ENCODE results near the gene FBXO7.

FBXO7 gene

DNA sequence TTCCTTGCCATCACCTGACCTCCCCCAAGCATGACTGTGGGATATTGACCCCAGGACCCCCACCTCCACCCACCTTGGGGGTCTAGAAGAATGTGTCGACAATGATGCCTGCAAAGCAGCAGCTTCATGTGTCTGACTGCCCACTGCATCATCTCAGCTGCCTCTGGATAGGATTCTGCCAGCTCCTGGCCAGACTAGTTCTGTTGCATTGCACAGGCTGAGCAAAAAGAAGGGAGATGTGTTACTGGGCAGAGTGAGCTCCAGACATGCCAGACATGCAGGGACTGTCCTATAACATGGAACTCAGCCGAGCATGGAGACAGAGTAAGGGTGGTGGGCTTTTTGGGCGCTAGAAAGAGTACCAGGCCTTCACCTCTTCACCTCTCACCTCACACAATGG is 36.7 kb downstream of the FBXO7 start:
- ATAC-seq (no peak), DNase-seq (no peak)
- no peak overlapping the region for H3K4me3 Mint-ChIP-seq
- H3K27me3 Mint-ChIP-seq: no peaks in the 10 kb centered on the region
- no peaks in the 10 kb centered on the region for H3K9me3 Mint-ChIP-seq
- no peaks in the 10 kb centered on the region for H3K36me3 Mint-ChIP-seq (ENCODE audit: low read depth)
- no peak overlapping the region for H3K27ac Mint-ChIP-seq
- H3K4me1 Mint-ChIP-seq: no peaks in the 10 kb centered on the region

DNA sequence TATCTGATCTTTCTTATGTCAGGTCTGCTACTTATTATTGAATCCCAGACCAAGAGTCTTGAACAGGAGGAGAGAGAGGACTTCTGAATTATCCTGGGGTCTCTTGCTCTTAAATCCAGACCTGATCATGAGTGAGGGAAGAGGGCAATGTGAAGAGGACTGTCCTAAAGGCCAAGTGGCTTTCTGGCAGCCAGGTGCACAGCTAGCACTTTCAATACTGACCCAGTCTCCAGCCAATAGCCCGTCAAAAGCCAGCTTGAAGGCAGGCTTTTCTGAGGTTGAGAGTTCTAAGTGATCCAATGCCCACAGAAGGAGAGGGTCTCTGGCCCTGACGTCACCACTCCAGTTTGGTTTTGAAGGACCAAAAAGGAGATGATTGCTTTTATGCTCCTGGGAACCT is 37.2 kb downstream of the FBXO7 start:
- no peaks in the 10 kb centered on the region for H3K4me1 Mint-ChIP-seq
- no peak overlapping the region for H3K27ac Mint-ChIP-seq
- DNase-seq (no peak), ATAC-seq (no peak)
- no peaks in the 10 kb centered on the region for H3K27me3 Mint-ChIP-seq
- no peaks in the 10 kb centered on the region for H3K36me3 Mint-ChIP-seq (ENCODE audit: low read depth)
- no peaks in the 10 kb centered on the region for H3K9me3 Mint-ChIP-seq
- H3K4me3 Mint-ChIP-seq: no peak overlapping the region

DNA sequence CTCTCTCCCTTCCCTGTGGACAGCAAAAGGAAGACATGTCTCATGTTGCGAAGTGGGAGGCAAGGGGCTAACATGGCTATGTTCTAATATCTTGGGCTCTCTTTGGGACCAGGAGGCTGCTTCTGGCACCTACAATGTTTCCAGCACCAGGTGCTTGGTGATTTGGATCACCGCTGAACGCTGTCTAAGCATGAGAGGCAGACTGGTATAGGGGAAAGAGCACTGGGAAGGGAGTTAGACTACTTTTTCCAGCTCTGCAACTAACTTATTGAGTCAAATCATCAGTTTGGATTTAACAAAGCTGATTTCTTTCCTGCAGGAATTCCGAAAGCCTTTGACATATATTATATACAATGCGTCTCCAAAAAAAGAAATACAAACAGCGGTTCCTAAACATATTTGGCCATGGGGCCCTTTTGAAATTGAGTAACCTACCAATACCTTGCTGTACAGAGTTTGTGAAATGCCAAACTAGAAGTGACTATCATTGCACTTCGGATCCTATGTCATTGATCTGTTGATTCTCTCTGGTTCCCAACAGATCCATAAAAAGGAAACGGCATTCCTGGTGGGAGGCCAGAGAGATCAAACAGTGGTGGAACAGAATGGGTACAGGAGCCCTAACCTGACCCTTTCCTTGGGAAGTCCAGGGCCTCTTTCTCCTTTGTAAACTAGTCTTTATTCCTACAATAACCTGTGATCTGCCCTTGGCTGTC is 37.8 kb downstream of the FBXO7 start:
- Mint-ChIP-seq H3K27me3 (no peaks in the 10 kb centered on the region), H3K27ac (no peak overlapping the region), H3K9me3 (no peaks in the 10 kb centered on the region), H3K36me3 (ENCODE audit: low read depth) (no peaks in the 10 kb centered on the region), H3K4me3 (no peak overlapping the region), H3K4me1 (no peaks in the 10 kb centered on the region)
- no peak for ATAC-seq
- DNase-seq: no peak

DNA sequence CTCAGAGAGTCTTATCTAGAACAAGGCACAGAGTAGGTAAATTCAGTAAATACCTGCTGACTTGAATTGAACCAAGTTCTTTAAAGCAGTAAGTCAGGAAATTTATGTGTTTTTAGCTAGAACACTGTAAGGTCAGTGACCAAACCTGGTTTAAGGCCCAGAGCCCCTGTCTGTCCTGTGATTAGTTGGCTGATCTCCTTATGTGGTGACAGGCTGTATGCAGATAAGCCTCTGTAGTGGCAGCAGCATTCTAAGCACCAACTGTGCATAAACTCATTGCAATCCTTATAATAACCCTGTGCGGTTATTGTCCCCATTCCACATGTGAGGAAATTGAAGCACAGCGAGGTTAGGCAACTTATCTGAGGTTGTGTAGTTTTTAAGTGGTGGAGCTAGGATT is 40.5 kb downstream of the FBXO7 start:
- Mint-ChIP-seq H3K27me3 (no peaks in the 10 kb centered on the region), H3K4me3 (no peak overlapping the region), H3K4me1 (no peaks in the 10 kb centered on the region), H3K9me3 (no peaks in the 10 kb centered on the region), H3K36me3 (ENCODE audit: low read depth) (no peaks in the 10 kb centered on the region), H3K27ac (no peak overlapping the region)
- DNase-seq (no peak), ATAC-seq (no peak)

DNA sequence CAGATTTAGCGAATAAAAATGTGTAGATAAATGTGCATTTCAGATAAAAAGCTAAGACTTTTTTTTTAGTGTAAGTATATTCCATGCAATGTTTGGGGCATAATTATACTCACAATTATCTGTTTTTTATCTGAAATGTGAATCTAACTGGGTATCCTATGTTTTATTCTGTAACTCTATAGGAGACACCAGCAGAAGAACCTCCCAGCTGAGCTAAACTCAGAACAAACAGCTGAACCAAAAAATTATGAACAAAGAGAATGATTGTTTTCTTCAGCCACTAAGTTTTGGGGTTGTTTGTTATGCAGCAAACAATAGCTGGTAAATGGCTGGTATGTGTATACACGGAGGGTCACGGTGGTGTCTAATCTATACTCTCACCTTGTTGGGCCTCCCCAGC is 42.9 kb downstream of the FBXO7 start:
- no peak for ATAC-seq
- DNase-seq: no peak
- no peaks in the 10 kb centered on the region for H3K9me3 Mint-ChIP-seq
- no peaks in the 10 kb centered on the region for H3K36me3 Mint-ChIP-seq (ENCODE audit: low read depth)
- H3K27ac Mint-ChIP-seq: no peak overlapping the region
- H3K4me3 Mint-ChIP-seq: no peak overlapping the region
- no peaks in the 10 kb centered on the region for H3K4me1 Mint-ChIP-seq
- H3K27me3 Mint-ChIP-seq: no peaks in the 10 kb centered on the region

DNA sequence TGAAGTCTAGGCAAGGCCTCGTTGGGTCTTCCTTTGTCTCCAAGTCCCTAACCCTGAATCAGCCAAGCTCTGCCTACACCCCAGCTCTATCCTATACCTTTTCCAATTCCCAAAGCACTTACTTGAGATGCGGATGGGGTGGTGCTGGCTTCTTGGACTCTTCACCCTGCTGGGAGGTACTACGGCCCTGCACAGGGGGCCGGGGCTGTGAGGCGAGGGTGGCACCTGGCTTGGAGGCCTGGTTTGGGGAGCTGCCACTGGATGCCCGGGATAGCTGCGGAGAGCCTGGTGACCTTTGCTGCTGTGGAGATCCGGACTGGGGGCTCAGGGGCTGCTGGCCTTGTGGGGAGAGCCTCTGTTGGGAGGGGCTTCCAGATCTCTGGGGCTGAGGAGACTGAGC is 43.3 kb downstream of the FBXO7 start:
- DNase-seq: no peak
- Mint-ChIP-seq H3K9me3 (no peaks in the 10 kb centered on the region), H3K27me3 (no peaks in the 10 kb centered on the region), H3K36me3 (ENCODE audit: low read depth) (no peaks in the 10 kb centered on the region), H3K27ac (no peak overlapping the region), H3K4me3 (no peak overlapping the region), H3K4me1 (no peaks in the 10 kb centered on the region)
- no peak for ATAC-seq

DNA sequence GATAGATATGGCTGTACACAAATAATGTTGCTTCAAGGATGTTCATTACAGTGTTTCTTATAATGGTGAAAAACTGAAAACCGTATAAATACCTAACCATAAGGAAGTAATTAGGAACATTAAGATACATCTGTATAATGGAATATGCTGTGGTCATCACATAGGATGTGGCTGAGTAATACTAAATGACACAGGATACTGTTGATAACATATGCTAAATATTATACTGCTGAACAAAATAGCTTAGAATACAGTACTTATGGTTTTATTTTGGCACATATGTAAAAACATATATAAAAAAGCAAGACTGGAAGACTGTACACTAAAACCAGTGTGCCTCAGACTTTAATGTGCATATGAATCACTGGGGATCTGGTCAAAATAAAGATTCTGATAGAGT is 43.8 kb downstream of the FBXO7 start:
- H3K9me3 Mint-ChIP-seq: no peaks in the 10 kb centered on the region
- H3K27ac Mint-ChIP-seq: no peak overlapping the region
- no peaks in the 10 kb centered on the region for H3K4me1 Mint-ChIP-seq
- H3K27me3 Mint-ChIP-seq: no peaks in the 10 kb centered on the region
- no peaks in the 10 kb centered on the region for H3K36me3 Mint-ChIP-seq (ENCODE audit: low read depth)
- no peak for ATAC-seq
- no peak overlapping the region for H3K4me3 Mint-ChIP-seq
- no peak for DNase-seq

DNA sequence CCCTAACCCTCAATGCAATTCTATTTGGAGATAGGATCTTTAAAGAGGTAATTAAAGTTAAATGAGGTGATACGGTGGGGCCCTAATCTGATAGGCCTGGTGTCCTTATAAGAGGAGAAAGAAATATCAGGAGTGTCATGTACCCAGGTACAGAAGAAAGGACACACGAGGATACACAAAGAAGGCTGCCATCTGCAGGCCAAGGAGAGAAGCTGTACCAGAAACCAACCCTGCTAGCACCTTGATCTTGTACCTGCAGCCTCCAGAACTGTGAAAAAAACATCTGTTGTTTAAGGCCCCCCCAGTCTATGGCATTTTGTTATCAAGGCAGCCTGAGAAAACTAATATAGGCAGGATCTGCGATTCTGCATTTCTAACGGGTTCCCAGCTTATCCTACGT is 44.2 kb downstream of the FBXO7 start:
- ATAC-seq: no peak
- Mint-ChIP-seq H3K27me3 (no peaks in the 10 kb centered on the region), H3K4me1 (no peaks in the 10 kb centered on the region)

DNA sequence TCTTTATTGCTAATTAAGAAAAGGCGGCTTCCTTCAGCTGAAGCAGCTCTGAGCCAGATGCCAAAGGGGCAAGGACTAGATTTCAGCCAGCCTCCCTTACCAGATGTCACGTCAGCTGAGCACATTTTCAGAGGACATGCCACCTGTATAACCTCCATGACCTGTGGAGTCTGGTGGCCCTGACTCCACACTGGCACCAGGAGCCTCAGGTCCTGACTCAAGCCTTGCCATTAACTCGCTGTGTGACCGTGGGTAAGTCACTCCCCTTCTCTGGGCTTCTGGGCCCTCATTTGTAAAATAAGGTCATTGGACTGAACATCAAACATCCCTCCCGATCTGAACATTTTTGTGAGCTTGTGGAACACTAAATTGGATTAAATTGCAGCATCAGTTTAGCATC is 46.0 kb downstream of the FBXO7 start:
- DNase-seq (no peak), ATAC-seq (no peak)
- Mint-ChIP-seq H3K4me3 (no peak overlapping the region), H3K27me3 (no peaks in the 10 kb centered on the region), H3K4me1 (no peaks in the 10 kb centered on the region), H3K36me3 (ENCODE audit: low read depth) (no peaks in the 10 kb centered on the region), H3K9me3 (no peaks in the 10 kb centered on the region), H3K27ac (no peak overlapping the region)

More for the DNA sequence above, 44.2 kb downstream of the FBXO7 start:
- H3K4me3 Mint-ChIP-seq: no peak overlapping the region
- no peak for DNase-seq
- no peaks in the 10 kb centered on the region for H3K9me3 Mint-ChIP-seq
- no peak overlapping the region for H3K27ac Mint-ChIP-seq
- H3K36me3 Mint-ChIP-seq (ENCODE audit: low read depth): no peaks in the 10 kb centered on the region

DNA sequence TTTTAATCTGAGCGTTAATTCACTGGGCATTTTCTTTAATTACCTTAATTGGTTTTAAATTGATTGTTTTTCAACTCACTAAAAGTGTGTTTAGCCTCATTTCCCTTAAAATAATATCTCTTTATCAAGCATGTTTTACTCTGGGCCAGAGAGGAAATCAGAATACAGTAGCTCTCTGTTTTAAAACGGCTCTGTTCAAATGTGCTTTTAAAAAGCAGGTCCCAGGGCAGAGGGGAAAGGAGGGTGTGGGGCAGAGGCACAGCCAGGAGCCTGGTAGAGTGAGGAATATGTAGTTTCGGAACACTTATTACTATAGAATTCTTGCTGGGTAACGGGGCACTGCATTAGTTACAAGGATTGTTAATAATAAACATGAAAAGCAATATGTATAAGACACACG is 47.6 kb downstream of the FBXO7 start:
- ATAC-seq (no peak), DNase-seq (no peak)
- H3K4me1 Mint-ChIP-seq: no peaks in the 10 kb centered on the region
- H3K9me3 Mint-ChIP-seq: no peaks in the 10 kb centered on the region
- H3K27me3 Mint-ChIP-seq: no peaks in the 10 kb centered on the region
- H3K36me3 Mint-ChIP-seq (ENCODE audit: low read depth): no peaks in the 10 kb centered on the region
- H3K4me3 Mint-ChIP-seq: no peak overlapping the region
- no peak overlapping the region for H3K27ac Mint-ChIP-seq

DNA sequence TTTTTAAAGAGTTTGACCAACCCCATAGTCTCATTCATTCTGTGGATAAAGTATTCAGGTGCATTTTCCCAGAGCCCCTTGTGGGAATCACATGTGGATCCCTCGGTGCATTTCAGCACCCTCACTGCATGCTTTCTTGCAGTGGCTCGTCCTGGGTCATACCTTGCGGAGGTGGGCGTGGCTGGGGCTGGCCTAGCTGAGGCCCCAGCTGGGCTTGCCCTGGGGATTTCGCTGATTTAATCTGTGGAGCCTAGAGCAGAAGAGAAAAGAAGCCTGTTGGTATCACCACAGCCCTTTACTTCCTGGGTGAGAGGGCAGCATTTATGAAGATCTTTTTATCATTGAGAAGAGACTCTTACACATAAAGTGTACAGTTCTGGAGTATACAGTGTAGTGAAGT is 53.1 kb downstream of the FBXO7 start:
- no peaks in the 10 kb centered on the region for H3K9me3 Mint-ChIP-seq
- H3K4me1 Mint-ChIP-seq: no peaks in the 10 kb centered on the region
- no peak overlapping the region for H3K27ac Mint-ChIP-seq
- no peaks in the 10 kb centered on the region for H3K36me3 Mint-ChIP-seq (ENCODE audit: low read depth)
- DNase-seq (no peak), ATAC-seq (no peak)
- H3K4me3 Mint-ChIP-seq: no peak overlapping the region
- H3K27me3 Mint-ChIP-seq: peaks cover 5% of the 10 kb centered on the region

DNA sequence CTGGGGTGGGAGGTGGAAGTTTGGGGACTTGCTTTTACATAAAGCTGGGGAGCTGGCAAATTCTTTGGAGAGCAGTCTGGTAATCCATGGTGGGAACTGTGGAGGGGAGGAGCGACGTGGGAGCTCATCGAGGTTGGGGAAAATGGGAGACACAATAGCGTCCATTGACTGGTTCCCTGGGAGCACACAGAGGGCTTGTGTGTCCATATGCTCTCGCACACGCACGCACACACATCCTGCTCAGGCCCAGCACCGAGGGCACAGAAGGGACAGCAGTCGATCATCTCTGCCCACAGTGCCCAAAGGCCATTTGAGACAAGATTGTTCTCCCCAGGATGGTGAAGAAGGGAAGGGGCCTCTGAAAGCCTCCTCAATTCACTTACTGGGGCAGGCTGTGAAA is 53.7 kb downstream of the FBXO7 start:
- ATAC-seq: no peak
- no peaks in the 10 kb centered on the region for H3K36me3 Mint-ChIP-seq (ENCODE audit: low read depth)
- no peak for DNase-seq
- no peaks in the 10 kb centered on the region for H3K9me3 Mint-ChIP-seq
- H3K27me3 Mint-ChIP-seq: peaks cover 5% of the 10 kb centered on the region
- H3K4me1 Mint-ChIP-seq: no peaks in the 10 kb centered on the region
- H3K4me3 Mint-ChIP-seq: no peak overlapping the region
- no peak overlapping the region for H3K27ac Mint-ChIP-seq

DNA sequence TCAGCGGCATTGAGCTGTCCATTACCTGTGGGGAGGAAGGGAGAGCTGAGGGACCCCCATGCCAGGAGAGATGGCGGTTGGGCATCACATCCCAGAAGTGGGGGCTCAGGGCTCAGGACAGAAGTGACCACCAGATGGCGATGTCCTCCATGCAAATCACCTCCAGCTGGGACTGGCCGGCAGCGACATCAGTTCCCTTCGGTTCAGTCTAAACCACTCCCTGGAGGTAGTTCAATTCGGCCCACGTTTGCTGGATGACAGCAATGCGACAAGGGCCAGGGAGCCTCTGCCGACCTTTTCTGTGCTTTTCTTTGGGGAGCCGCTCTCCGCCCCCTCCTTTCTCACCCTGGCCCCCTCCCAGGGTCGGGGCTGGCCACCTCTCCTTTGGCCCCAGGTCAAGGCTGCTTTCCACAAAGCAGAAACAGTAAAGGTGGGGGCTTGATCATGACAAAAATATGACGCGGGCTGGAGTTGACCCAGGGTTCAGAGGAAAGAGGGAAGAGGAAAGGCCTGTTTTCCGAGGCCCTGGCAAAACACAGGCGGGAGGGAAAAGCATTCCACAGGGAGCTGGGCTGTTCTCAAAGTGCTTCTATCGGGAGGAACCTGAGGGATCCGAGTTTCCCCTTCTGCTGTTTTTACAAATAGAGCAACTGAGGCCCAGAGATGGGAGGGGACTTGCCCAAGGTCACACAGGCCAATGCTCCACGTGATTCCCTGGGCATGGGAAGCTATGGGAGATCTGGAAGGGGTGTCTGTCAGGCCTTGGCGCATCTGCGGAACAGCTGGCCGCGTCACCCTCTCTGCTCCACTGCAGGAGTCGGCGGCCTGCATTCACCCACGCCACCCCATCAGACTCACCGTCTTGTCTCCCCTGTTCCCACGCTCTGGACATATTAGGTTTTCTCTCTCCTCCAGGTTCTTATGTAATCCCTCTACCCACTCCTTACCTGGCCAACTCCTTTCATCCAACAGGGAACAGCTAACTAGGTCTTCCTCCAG is 54.7 kb downstream of the FBXO7 start:
- H3K27me3 Mint-ChIP-seq: peaks cover 5% of the 10 kb centered on the region
- no peaks in the 10 kb centered on the region for H3K4me1 Mint-ChIP-seq
- peak; percentile 78 for ATAC-seq

DNA sequence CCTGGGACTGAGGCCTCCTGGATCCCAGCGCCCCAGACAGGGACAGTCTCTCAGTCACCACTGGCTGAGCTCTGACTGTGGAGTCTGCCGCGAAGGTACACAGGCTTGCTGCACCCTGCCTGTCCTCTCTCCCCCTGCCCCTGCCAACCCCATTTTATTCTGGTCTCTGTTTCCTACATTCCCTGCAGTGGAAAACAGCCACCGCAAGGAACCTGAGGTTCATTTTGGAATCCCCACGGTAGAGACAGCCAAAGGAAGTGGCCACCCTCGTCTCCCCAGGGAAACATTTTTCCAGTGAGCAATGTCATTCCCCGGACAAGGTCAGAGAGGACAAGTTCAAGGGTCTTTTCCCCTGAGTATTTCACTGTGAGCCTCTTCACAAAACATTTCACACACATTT is 56.6 kb downstream of the FBXO7 start:
- no peak overlapping the region for H3K4me3 Mint-ChIP-seq
- no peak for ATAC-seq
- DNase-seq: no peak
- H3K36me3 Mint-ChIP-seq (ENCODE audit: low read depth): no peaks in the 10 kb centered on the region
- no peak overlapping the region for H3K27ac Mint-ChIP-seq
- no peaks in the 10 kb centered on the region for H3K4me1 Mint-ChIP-seq
- peaks cover 5% of the 10 kb centered on the region for H3K27me3 Mint-ChIP-seq
- no peaks in the 10 kb centered on the region for H3K9me3 Mint-ChIP-seq

More for the DNA sequence above, 54.7 kb downstream of the FBXO7 start:
- Mint-ChIP-seq H3K4me3 (no peak overlapping the region), H3K27ac (no peak overlapping the region), H3K9me3 (no peaks in the 10 kb centered on the region), H3K36me3 (ENCODE audit: low read depth) (no peaks in the 10 kb centered on the region)
- DNase-seq: peak; percentile 71
